Measurements from ENCODE around the gene DNM3.

Gene DNM3

GRCh38 chr1:172086137-172086536 lies 244.8 kb downstream of the DNM3 start:
- H3K4me3 ChIP-seq (ENCODE audit: low read depth, low read length): no peak overlapping the region
- TF ChIP-seq MAX (IDR thresholded peaks at IDR 0.05; ENCODE audit: low read depth, low read length) (no peak), POLR2A (IDR thresholded peaks at IDR 0.05; ENCODE audit: extremely low read depth, insufficient read length) (no peak), MYC (IDR thresholded peaks at IDR 0.05; ENCODE audit: low read depth, low read length) (no peak), CTCF (IDR thresholded peaks at IDR 0.05; ENCODE audit: low read depth, low read length) (no peak)
- DNase-seq (ENCODE audit: low read depth): no peak

- H3K4me3 ChIP-seq (ENCODE audit: low read depth, low read length): no peak overlapping the region
- no peak for TF ChIP-seq MYC (IDR thresholded peaks at IDR 0.05; ENCODE audit: low read depth, low read length)
- TF ChIP-seq POLR2A (IDR thresholded peaks at IDR 0.05; ENCODE audit: extremely low read depth, insufficient read length): no peak
- no peak for TF ChIP-seq CTCF (IDR thresholded peaks at IDR 0.05; ENCODE audit: low read depth, low read length)
- TF ChIP-seq MAX (IDR thresholded peaks at IDR 0.05; ENCODE audit: low read depth, low read length): no peak
- no peak for DNase-seq (ENCODE audit: low read depth)
Observed at GRCh38 chr1:172088256-172088655, 247.0 kb downstream of the DNM3 start.

GRCh38 chr1:172089768-172090510 lies 248.6 kb downstream of the DNM3 start:
- no peak overlapping the region for H3K4me3 ChIP-seq (ENCODE audit: low read depth, low read length)
- peak; percentile 6 for DNase-seq (ENCODE audit: low read depth)
- TF ChIP-seq POLR2A (IDR thresholded peaks at IDR 0.05; ENCODE audit: extremely low read depth, insufficient read length) (no peak), CTCF (IDR thresholded peaks at IDR 0.05; ENCODE audit: low read depth, low read length) (no peak), MYC (IDR thresholded peaks at IDR 0.05; ENCODE audit: low read depth, low read length) (no peak), MAX (IDR thresholded peaks at IDR 0.05; ENCODE audit: low read depth, low read length) (no peak)

- H3K4me3 ChIP-seq (ENCODE audit: low read depth, low read length): no peak overlapping the region
- no peak for TF ChIP-seq MAX (IDR thresholded peaks at IDR 0.05; ENCODE audit: low read depth, low read length)
- DNase-seq (ENCODE audit: low read depth): no peak
Observed at GRCh38 chr1:172090511-172090817, 249.2 kb downstream of the DNM3 start.

GRCh38 chr1:172095846-172096245 lies 254.5 kb downstream of the DNM3 start:
- TF ChIP-seq POLR2A (IDR thresholded peaks at IDR 0.05; ENCODE audit: extremely low read depth, insufficient read length) (no peak), MYC (IDR thresholded peaks at IDR 0.05; ENCODE audit: low read depth, low read length) (no peak), MAX (IDR thresholded peaks at IDR 0.05; ENCODE audit: low read depth, low read length) (no peak), CTCF (IDR thresholded peaks at IDR 0.05; ENCODE audit: low read depth, low read length) (no peak)
- H3K4me3 ChIP-seq (ENCODE audit: low read depth, low read length): no peak overlapping the region
- DNase-seq (ENCODE audit: low read depth): no peak

- no peak overlapping the region for H3K4me3 ChIP-seq (ENCODE audit: low read depth, low read length)
- TF ChIP-seq CTCF (IDR thresholded peaks at IDR 0.05; ENCODE audit: low read depth, low read length) (no peak), POLR2A (IDR thresholded peaks at IDR 0.05; ENCODE audit: extremely low read depth, insufficient read length) (no peak), MYC (IDR thresholded peaks at IDR 0.05; ENCODE audit: low read depth, low read length) (no peak), MAX (IDR thresholded peaks at IDR 0.05; ENCODE audit: low read depth, low read length) (no peak)
- DNase-seq (ENCODE audit: low read depth): no peak
Observed at GRCh38 chr1:172105230-172105629, 263.9 kb downstream of the DNM3 start.
